WTC11 (cell line): ENCODE results near the gene DUSP9. TPM values are rescaled to one million over a fixed set of nuclear protein-coding genes. Genes with fewer than 3 reads are reported as not detected.
A peak's percentile ranks its signal among the peaks of the same experiment; 100 is the strongest.

ENCODE experiments used
- ATAC-seq: fragments of 200-7000 bp; cut with Tn5 transposase; 2 replicates; pipeline ENCODE4 v1.10.0; 2021; ENCODE audit warnings: mild to moderate bottlenecking, moderate library complexity
- CTCF ChIA-PET: fragments of 300-600 bp; sonication (Branson Sonifier 250); formaldehyde crosslinking; loops from one replicate; lab custom pipeline; 2021; ENCODE audit warnings: antibody characterized with exemption; lab: Charles Lee
- POLR2A ChIA-PET: fragments of 350-600 bp; sonication (Branson Sonifier 250); formaldehyde crosslinking; loops from one replicate; lab custom pipeline; 2021; ENCODE audit warnings: antibody characterized with exemption; lab: Charles Lee
- DNase-seq: peaks from one replicate; pipeline ENCODE4 v3.0.0; 2021; ENCODE audit warnings: low spot score
- H3K27ac Mint-ChIP-seq: 2 replicates; pipeline ENCODE4 v1.8.0; 2021; ENCODE audit warnings: mixed read lengths
- H3K27me3 Mint-ChIP-seq: 2 replicates; pipeline ENCODE4 v1.8.0; 2021; ENCODE audit warnings: low read depth, mild to moderate bottlenecking, moderate library complexity, mixed read lengths
- H3K36me3 Mint-ChIP-seq: 2 replicates; pipeline ENCODE4 v1.8.0; 2021; ENCODE audit warnings: mixed read lengths
- H3K4me1 Mint-ChIP-seq: 2 replicates; pipeline ENCODE4 v1.8.0; 2022; ENCODE audit warnings: mixed read lengths
- H3K4me3 Mint-ChIP-seq: 2 replicates; pipeline ENCODE4 v1.8.0; 2021; ENCODE audit warnings: mild to moderate bottlenecking, moderate library complexity, mixed read lengths
- H3K9me3 Mint-ChIP-seq: 2 replicates; pipeline ENCODE4 v1.8.0; 2021; ENCODE audit warnings: mixed read lengths
- CBFB ChIP-seq: sonication (generic); formaldehyde crosslinking; IDR thresholded peaks from 2 replicates; pipeline ENCODE4 v1.8.1; 2022; ENCODE audit warnings: mild to moderate bottlenecking, low read depth, missing genetic modification reagents
- CREM ChIP-seq: sonication (generic); formaldehyde crosslinking; IDR thresholded peaks from 2 replicates; pipeline ENCODE4 v1.8.1; 2022; ENCODE audit warnings: mild to moderate bottlenecking, missing genetic modification reagents, moderate library complexity
- ELF4 ChIP-seq: sonication (generic); formaldehyde crosslinking; IDR thresholded peaks from 2 replicates; pipeline ENCODE4 v1.8.1; 2022; ENCODE audit warnings: low read depth, mild to moderate bottlenecking, moderate library complexity, missing genetic modification reagents
- ESRRA ChIP-seq: sonication (generic); formaldehyde crosslinking; IDR thresholded peaks from 2 replicates; pipeline ENCODE4 v1.8.1; 2022; ENCODE audit warnings: mild to moderate bottlenecking, missing genetic modification reagents, borderline replicate concordance
- FOXP1 ChIP-seq: sonication (generic); formaldehyde crosslinking; IDR thresholded peaks from 2 replicates; pipeline ENCODE4 v1.8.0; 2022; ENCODE audit warnings: missing genetic modification reagents, mild to moderate bottlenecking, moderate library complexity, borderline replicate concordance
- JAZF1 ChIP-seq: fragments of 250-450 bp; sonication (Bioruptor Pico); IDR thresholded peaks from 2 replicates; pipeline ENCODE4 v1.9.0; 2021; ENCODE audit warnings: moderate library complexity, mild to moderate bottlenecking, inconsistent platforms
- JUN ChIP-seq: sonication (generic); formaldehyde crosslinking; IDR thresholded peaks from 2 replicates; pipeline ENCODE4 v1.8.0; 2023; ENCODE audit warnings: mild to moderate bottlenecking, missing genetic modification reagents
- MYBL2 ChIP-seq: sonication (generic); formaldehyde crosslinking; IDR thresholded peaks from 2 replicates; pipeline ENCODE4 v1.8.1; 2023; ENCODE audit warnings: mild to moderate bottlenecking, moderate library complexity, missing genetic modification reagents
- NR2C2 ChIP-seq: sonication (generic); formaldehyde crosslinking; IDR thresholded peaks from 2 replicates; pipeline ENCODE4 v1.8.0; 2022; ENCODE audit warnings: mild to moderate bottlenecking, missing genetic modification reagents
- OVOL2 ChIP-seq: fragments of 250-450 bp; sonication (Bioruptor Pico); IDR thresholded peaks from 2 replicates; pipeline ENCODE4 v1.9.0; 2021; ENCODE audit warnings: mild to moderate bottlenecking, borderline replicate concordance
- PREB ChIP-seq: sonication (generic); formaldehyde crosslinking; IDR thresholded peaks from 2 replicates; pipeline ENCODE4 v1.8.1; 2022; ENCODE audit warnings: mild to moderate bottlenecking, missing genetic modification reagents, moderate library complexity, borderline replicate concordance
- RELA ChIP-seq: sonication (generic); formaldehyde crosslinking; IDR thresholded peaks from 2 replicates; pipeline ENCODE4 v1.8.1; 2022; ENCODE audit warnings: missing genetic modification reagents, mild to moderate bottlenecking, borderline replicate concordance
- RORB ChIP-seq: fragments of 250-450 bp; sonication (Bioruptor Pico); IDR thresholded peaks from 2 replicates; pipeline ENCODE4 v1.9.0; 2021; ENCODE audit warnings: mild to moderate bottlenecking
- ZBTB21 ChIP-seq: sonication (generic); formaldehyde crosslinking; IDR thresholded peaks from 2 replicates; pipeline ENCODE4 v1.8.1; 2023; ENCODE audit warnings: mild to moderate bottlenecking, missing genetic modification reagents, borderline replicate concordance
- ZNF121 ChIP-seq: sonication (generic); formaldehyde crosslinking; IDR thresholded peaks from 2 replicates; pipeline ENCODE4 v1.8.0; 2023; ENCODE audit warnings: missing genetic modification reagents
- ZSCAN18 ChIP-seq: fragments of 250-450 bp; sonication (Bioruptor Pico); IDR thresholded peaks from 2 replicates; pipeline ENCODE4 v2.1.2; 2022; ENCODE audit warnings: mild to moderate bottlenecking, moderate library complexity
- total RNA-seq: library from RNA; stranded (reverse); gene quantifications from 3 replicates; pipeline ENCODE4 v1.2.3, GENCODE V29; 2021
- TF ChIP-seq, protein P1 (sequence below): sonication (generic); formaldehyde crosslinking; IDR thresholded peaks from 2 replicates; pipeline ENCODE4 v1.8.1; 2023; ENCODE audit warnings: mild to moderate bottlenecking, missing genetic modification reagents, borderline replicate concordance
- TF ChIP-seq, protein P2 (sequence below): sonication (generic); formaldehyde crosslinking; IDR thresholded peaks from 2 replicates; pipeline ENCODE4 v1.8.1; 2022; ENCODE audit warnings: low read depth, missing genetic modification reagents, borderline replicate concordance
- TF ChIP-seq, protein P3 (sequence below): sonication (generic); formaldehyde crosslinking; IDR thresholded peaks from 2 replicates; pipeline ENCODE4 v1.8.0; 2022; ENCODE audit warnings: mild to moderate bottlenecking, missing genetic modification reagents
- TF ChIP-seq, protein P4 (sequence below): sonication (generic); formaldehyde crosslinking; IDR thresholded peaks from 2 replicates; pipeline ENCODE4 v1.8.1; 2023; ENCODE audit warnings: mild to moderate bottlenecking, missing genetic modification reagents

DUSP9 gene
- total RNA-seq, 1 experiment from 2014 or later: 2.5 TPM

DNA sequence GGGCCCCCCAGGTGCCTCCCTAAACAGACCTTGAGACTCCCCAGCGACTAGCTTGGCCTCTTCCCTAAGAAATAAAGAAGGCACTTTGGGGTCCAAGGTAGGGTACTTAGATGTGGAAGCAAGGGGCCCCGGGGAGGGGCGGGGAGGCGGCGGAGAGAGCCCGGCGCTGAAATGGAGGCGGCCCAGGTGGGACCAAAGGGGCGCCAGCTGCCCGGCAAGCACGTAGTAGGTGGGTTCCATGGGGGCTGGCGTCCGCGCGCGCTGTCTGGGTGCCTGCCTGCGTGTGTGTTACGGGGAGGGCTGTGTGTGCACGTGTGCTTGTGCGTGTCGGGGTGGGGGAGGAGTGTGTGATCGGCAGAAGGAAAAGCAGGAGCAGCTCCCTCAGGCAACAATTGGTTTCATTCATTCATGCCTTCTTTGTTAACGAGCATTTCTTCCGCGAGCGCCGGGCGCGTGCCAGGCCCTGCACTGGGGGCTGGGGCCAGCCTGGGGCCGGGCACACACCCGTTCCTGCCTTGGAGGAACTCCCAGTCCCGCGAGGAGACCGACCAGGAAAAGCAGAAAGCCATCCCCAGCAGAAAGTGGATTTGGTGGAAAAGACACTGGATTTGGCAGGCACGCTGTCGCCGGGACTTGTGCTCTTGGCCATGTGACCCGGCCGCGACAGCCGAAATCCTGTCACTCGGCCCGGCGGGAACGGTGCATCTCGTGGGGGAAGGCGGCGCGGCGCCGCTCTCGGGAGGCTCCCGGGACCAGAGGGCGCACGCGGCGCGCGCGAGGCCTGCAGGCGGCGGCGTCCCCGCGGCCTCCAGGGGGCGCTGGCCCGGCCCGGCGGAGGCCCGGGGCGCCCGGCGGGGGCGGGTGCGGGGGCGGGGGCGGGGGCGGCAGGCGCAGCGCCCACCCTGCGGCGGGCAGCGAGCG lies 3.3 kb upstream of the DUSP9 start:
- Mint-ChIP-seq H3K27me3 (peaks cover 73% of the 10 kb centered on the region), H3K27ac (no peak overlapping the region), H3K36me3 (no peaks in the 10 kb centered on the region), H3K9me3 (no peaks in the 10 kb centered on the region), H3K4me3 (peak overlapping the region; percentile 63), H3K4me1 (peaks cover 10% of the 10 kb centered on the region)
- ATAC-seq (no peak), DNase-seq (no peak)
- TF ChIP-seq, protein P1, sequence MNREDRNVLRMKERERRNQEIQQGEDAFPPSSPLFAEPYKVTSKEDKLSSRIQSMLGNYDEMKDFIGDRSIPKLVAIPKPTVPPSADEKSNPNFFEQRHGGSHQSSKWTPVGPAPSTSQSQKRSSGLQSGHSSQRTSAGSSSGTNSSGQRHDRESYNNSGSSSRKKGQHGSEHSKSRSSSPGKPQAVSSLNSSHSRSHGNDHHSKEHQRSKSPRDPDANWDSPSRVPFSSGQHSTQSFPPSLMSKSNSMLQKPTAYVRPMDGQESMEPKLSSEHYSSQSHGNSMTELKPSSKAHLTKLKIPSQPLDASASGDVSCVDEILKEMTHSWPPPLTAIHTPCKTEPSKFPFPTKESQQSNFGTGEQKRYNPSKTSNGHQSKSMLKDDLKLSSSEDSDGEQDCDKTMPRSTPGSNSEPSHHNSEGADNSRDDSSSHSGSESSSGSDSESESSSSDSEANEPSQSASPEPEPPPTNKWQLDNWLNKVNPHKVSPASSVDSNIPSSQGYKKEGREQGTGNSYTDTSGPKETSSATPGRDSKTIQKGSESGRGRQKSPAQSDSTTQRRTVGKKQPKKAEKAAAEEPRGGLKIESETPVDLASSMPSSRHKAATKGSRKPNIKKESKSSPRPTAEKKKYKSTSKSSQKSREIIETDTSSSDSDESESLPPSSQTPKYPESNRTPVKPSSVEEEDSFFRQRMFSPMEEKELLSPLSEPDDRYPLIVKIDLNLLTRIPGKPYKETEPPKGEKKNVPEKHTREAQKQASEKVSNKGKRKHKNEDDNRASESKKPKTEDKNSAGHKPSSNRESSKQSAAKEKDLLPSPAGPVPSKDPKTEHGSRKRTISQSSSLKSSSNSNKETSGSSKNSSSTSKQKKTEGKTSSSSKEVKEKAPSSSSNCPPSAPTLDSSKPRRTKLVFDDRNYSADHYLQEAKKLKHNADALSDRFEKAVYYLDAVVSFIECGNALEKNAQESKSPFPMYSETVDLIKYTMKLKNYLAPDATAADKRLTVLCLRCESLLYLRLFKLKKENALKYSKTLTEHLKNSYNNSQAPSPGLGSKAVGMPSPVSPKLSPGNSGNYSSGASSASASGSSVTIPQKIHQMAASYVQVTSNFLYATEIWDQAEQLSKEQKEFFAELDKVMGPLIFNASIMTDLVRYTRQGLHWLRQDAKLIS (CRISPR knock-in tag): no peak
- TF ChIP-seq, protein P2, sequence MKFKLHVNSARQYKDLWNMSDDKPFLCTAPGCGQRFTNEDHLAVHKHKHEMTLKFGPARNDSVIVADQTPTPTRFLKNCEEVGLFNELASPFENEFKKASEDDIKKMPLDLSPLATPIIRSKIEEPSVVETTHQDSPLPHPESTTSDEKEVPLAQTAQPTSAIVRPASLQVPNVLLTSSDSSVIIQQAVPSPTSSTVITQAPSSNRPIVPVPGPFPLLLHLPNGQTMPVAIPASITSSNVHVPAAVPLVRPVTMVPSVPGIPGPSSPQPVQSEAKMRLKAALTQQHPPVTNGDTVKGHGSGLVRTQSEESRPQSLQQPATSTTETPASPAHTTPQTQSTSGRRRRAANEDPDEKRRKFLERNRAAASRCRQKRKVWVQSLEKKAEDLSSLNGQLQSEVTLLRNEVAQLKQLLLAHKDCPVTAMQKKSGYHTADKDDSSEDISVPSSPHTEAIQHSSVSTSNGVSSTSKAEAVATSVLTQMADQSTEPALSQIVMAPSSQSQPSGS: no peak
- no peak for TF ChIP-seq PREB
- no peak for TF ChIP-seq RELA
- TF ChIP-seq, protein P3, sequence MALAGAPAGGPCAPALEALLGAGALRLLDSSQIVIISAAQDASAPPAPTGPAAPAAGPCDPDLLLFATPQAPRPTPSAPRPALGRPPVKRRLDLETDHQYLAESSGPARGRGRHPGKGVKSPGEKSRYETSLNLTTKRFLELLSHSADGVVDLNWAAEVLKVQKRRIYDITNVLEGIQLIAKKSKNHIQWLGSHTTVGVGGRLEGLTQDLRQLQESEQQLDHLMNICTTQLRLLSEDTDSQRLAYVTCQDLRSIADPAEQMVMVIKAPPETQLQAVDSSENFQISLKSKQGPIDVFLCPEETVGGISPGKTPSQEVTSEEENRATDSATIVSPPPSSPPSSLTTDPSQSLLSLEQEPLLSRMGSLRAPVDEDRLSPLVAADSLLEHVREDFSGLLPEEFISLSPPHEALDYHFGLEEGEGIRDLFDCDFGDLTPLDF (CRISPR knock-in tag): no peak
- TF ChIP-seq ZNF121 (CRISPR knock-in tag): no peak
- no peak for TF ChIP-seq ZSCAN18 (CRISPR knock-in tag)
- TF ChIP-seq ELF4 (CRISPR knock-in tag): no peak
- TF ChIP-seq, protein P4, sequence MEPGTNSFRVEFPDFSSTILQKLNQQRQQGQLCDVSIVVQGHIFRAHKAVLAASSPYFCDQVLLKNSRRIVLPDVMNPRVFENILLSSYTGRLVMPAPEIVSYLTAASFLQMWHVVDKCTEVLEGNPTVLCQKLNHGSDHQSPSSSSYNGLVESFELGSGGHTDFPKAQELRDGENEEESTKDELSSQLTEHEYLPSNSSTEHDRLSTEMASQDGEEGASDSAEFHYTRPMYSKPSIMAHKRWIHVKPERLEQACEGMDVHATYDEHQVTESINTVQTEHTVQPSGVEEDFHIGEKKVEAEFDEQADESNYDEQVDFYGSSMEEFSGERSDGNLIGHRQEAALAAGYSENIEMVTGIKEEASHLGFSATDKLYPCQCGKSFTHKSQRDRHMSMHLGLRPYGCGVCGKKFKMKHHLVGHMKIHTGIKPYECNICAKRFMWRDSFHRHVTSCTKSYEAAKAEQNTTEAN (CRISPR knock-in tag): no peak
- no peak for TF ChIP-seq FOXP1 (CRISPR knock-in tag)
- no peak for TF ChIP-seq CBFB (CRISPR knock-in tag)
- TF ChIP-seq JUN: no peak
- TF ChIP-seq MYBL2 (CRISPR knock-in tag): no peak
- TF ChIP-seq JAZF1 (CRISPR knock-in tag): no peak
- no peak for TF ChIP-seq ZBTB21 (CRISPR knock-in tag)
- no peak for TF ChIP-seq RORB (CRISPR knock-in tag)
- TF ChIP-seq OVOL2 (CRISPR knock-in tag): no peak
- no peak for TF ChIP-seq NR2C2 (CRISPR knock-in tag)
- no peak for TF ChIP-seq ESRRA (CRISPR knock-in tag)
- TF ChIP-seq CREM: no peak
- CTCF ChIA-PET: interaction anchor here (0.8 to 10.6 kb wide), 27 partner anchors 7 to 611 kb away, joined by 3 to 153 read pairs (median 6); partner anchors contain the start of genes HAUS7 and SLC6A8
- POLR2A ChIA-PET: no interaction called here
